ENCODE measurements around the gene DAG1.

DAG1 gene

GRCh38 chr3:49518441-49518840, 48.4 kb downstream of the DAG1 start:
- DNase-seq (ENCODE audit: low spot score) = no peak

DNA sequence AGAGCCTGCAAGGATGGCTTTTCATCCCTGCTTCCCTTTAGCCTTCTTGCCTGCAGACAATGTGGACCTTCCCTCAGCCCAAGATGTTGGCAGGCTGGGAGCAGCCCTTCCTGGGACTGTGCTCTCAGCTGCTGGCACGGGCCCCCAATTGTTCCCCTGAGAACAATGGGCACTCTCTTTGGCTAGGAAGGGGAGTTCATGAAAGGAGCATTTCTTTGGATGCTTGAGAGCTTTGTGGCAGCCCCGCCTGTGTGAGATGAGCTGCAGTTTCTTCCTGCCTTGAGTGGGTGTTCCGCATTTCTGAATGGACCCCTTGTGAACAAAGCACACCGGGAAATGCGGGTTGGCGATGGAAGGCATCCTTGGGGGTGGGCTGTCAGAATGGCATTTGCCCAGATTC, 49.2 kb downstream of the DAG1 start:
- no peak for DNase-seq (ENCODE audit: low spot score)

DNA sequence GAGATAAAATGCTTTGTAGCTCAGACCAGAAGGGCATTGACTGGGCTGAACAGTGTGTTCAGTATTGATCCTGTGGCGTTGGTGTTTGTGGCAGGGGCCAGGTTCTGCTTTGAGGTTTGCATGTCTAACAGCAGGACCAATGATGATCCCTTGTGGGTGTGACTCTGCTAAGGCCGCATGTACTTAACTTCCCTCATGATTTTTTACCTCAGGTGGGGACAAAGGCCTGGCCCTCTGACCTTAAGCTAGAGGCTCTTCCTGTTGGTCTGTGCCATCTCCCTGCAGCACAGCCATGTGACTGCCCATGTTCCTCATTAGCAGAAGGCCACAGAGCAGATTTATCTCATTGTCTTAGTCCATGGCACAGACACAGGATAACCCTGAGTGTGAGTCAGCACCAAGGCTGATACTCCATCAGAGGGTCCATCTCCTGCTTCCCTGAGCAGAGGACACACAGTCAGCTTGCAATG, 49.9 kb downstream of the DAG1 start:
- no peak for DNase-seq (ENCODE audit: low spot score)

DNA sequence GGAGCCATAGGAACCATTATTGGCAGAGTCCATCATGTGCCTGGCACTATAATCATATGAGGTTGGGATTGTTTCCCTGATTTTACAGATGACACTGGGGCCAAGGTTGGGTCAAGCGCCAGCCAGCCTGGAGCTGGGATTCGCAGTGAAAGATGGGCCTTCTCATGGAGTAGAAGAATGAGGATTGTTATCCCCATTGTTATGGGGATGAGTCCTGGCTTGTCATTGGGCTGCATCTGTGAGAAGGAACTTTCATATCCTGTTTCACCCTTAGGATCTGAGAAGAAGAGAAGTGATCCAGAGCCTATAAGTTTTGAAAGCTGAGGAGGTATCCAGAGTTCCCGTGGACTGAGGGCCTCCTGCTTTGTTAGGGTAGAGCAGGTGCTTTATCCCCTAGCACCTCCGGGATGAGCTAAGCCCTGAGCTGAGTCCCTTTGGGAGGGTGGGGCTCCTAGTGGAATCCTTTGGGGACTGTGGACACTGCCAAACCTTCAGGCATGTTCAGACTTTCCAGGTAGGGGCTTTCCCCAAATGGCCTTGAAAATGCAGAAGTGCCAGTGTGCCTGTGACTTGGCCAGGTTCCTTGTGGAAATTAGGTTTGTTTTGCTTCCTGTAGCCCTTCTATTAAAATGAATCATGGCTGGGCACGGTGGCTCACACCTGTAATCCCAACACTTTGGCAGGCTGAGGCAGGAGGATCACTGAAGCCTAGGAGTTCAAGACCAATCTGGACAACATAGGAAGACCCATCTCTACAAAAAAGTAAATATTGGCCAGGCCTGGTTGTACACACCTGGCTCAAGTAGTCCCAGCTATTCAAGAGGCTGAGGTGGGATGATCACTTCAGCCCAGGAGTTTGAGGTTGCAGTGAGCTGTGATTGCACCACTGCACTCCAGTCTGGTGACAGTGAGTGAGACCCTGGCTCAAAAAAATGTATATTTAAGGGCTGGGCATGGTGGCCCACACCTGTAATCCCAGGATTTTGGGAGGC, 54.0 kb downstream of the DAG1 start:
- no peak for DNase-seq (ENCODE audit: low spot score)

GRCh38 chr3:49529567-49529966, 59.5 kb downstream of the DAG1 start:
- no peak for DNase-seq (ENCODE audit: low spot score)

GRCh38 chr3:49530231-49530630, 60.2 kb downstream of the DAG1 start:
- DNase-seq (ENCODE audit: low spot score) = peak; percentile 37

DNA sequence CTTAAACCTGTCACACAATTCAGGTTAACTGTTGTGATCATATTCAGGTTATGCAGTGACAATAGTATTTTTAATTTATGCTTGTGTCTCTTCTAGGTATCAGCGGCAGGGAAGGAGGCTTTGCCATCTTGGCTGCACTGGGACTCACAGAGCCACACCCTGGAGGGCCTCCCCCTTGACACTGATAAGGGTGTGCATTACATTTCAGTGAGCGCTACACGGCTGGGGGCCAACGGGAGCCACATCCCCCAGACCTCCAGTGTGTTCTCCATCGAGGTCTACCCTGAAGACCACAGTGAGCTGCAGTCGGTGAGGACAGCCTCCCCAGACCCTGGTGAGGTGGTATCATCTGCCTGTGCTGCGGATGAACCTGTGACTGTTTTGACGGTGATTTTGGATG, 60.6 kb downstream of the DAG1 start:
- DNase-seq (ENCODE audit: low spot score) = no peak

DNA sequence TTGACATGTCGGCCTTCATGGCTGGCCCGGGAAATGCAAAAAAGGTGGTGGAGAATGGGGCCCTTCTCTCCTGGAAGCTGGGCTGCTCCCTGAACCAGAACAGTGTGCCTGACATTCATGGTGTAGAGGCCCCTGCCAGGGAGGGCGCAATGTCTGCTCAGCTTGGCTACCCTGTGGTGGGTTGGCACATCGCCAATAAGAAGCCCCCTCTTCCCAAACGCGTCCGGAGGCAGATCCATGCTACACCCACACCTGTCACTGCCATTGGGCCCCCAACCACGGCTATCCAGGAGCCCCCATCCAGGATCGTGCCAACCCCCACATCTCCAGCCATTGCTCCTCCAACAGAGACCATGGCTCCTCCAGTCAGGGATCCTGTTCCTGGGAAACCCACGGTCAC, 61.2 kb downstream of the DAG1 start:
- DNase-seq (ENCODE audit: low spot score) = no peak

- no peak for DNase-seq (ENCODE audit: low spot score)
These were observed 61.6 kb downstream of the DAG1 start for GRCh38 chr3:49531715-49532114.

GRCh38 chr3:49533031-49533430, 63.0 kb downstream of the DAG1 start:
- no peak for DNase-seq (ENCODE audit: low spot score)

- no peak for DNase-seq (ENCODE audit: low spot score)
These were observed 63.9 kb downstream of the DAG1 start for GRCh38 chr3:49533786-49534519.

GRCh38 chr3:49534581-49535441, 64.7 kb downstream of the DAG1 start:
- DNase-seq (ENCODE audit: low spot score) = no peak

GRCh38 chr3:49535971-49536874, 66.2 kb downstream of the DAG1 start:
- no peak for DNase-seq (ENCODE audit: low spot score)

DNA sequence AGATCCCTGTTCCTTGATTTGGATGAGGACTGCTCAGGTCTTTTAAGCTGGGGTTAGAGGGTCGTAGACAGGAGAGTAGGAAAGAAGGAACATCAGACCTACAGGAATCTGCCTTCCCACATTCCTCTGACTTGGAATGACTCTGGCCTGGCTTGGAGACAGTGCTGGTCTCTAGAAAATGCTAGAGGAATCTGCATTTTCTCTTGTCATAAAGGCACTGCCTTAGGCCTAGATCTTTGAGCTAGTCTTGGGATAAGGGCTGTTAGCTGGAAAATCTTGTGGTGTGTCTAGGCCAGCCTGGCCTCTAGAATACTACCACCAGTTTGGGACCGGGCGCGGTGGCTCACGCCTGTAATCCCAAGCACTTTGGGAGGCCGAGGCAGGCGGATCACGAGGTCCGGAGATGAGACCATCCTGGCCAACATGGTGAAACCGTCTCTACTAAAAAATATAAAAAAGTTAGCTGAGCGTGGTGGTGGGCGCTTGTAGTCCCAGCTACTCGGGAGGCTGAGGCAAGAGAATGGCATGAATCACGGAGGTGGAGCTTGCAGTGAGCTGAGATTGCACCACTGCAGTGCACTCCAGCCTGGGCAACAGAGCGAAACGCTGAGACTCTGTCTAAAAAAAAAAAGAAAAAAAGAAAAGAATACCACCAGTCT, 66.9 kb downstream of the DAG1 start:
- DNase-seq (ENCODE audit: low spot score) = no peak

GRCh38 chr3:49539659-49540560, 69.8 kb downstream of the DAG1 start:
- peak; percentile 96 for DNase-seq (ENCODE audit: low spot score)

- no peak for DNase-seq (ENCODE audit: low spot score)
These were observed 82.0 kb downstream of the DAG1 start for GRCh38 chr3:49552087-49552486.

- DNase-seq (ENCODE audit: low spot score) = no peak
These were observed 83.2 kb downstream of the DAG1 start for GRCh38 chr3:49553324-49553691.

GRCh38 chr3:49553692-49554632, 83.9 kb downstream of the DAG1 start, which contains the start of gene BSN:
TSS of gene BSN (plus strand) at chr3:49554477. CDS start at chr3:49554603, 126 bp downstream.
- DNase-seq (ENCODE audit: low spot score) = peak; percentile 94
